WTC11 (cell line): ENCODE results near the gene GAS6. TPM values are rescaled to one million over a fixed set of nuclear protein-coding genes. Genes with fewer than 3 reads are reported as not detected.

Experiments
- ATAC-seq: fragments of 200-7000 bp; cut with Tn5 transposase; 2 replicates; pipeline ENCODE4 v1.10.0; 2021; ENCODE audit warnings: mild to moderate bottlenecking, moderate library complexity
- CTCF ChIA-PET: fragments of 300-600 bp; sonication (Branson Sonifier 250); formaldehyde crosslinking; loops from one replicate; lab custom pipeline; 2021; ENCODE audit warnings: antibody characterized with exemption; lab: Charles Lee
- POLR2A ChIA-PET: fragments of 350-600 bp; sonication (Branson Sonifier 250); formaldehyde crosslinking; loops from one replicate; lab custom pipeline; 2021; ENCODE audit warnings: antibody characterized with exemption; lab: Charles Lee
- DNase-seq: peaks from one replicate; pipeline ENCODE4 v3.0.0; 2021; ENCODE audit warnings: low spot score
- H3K27ac Mint-ChIP-seq: 2 replicates; pipeline ENCODE4 v1.8.0; 2021; ENCODE audit warnings: mixed read lengths
- H3K27me3 Mint-ChIP-seq: 2 replicates; pipeline ENCODE4 v1.8.0; 2021; ENCODE audit warnings: low read depth, mild to moderate bottlenecking, moderate library complexity, mixed read lengths
- H3K36me3 Mint-ChIP-seq: 2 replicates; pipeline ENCODE4 v1.8.0; 2021; ENCODE audit warnings: mixed read lengths
- H3K4me1 Mint-ChIP-seq: 2 replicates; pipeline ENCODE4 v1.8.0; 2022; ENCODE audit warnings: mixed read lengths
- H3K4me3 Mint-ChIP-seq: 2 replicates; pipeline ENCODE4 v1.8.0; 2021; ENCODE audit warnings: mild to moderate bottlenecking, moderate library complexity, mixed read lengths
- H3K9me3 Mint-ChIP-seq: 2 replicates; pipeline ENCODE4 v1.8.0; 2021; ENCODE audit warnings: mixed read lengths
- CREB1 ChIP-seq: sonication (generic); formaldehyde crosslinking; IDR thresholded peaks from 2 replicates; pipeline ENCODE4 v1.8.0; 2023; ENCODE audit warnings: mild to moderate bottlenecking, missing genetic modification reagents
- CREM ChIP-seq: sonication (generic); formaldehyde crosslinking; IDR thresholded peaks from 2 replicates; pipeline ENCODE4 v1.8.1; 2022; ENCODE audit warnings: mild to moderate bottlenecking, missing genetic modification reagents, moderate library complexity
- EMX1 ChIP-seq: fragments of 250-450 bp; sonication (Bioruptor Pico); IDR thresholded peaks from 2 replicates; pipeline ENCODE4 v1.8.0; 2021; ENCODE audit warnings: mild to moderate bottlenecking
- FOXJ3 ChIP-seq: sonication (generic); formaldehyde crosslinking; IDR thresholded peaks from 2 replicates; pipeline ENCODE4 v1.9.0; 2021; ENCODE audit warnings: missing genetic modification reagents, mild to moderate bottlenecking, borderline replicate concordance
- FOXP1 ChIP-seq: sonication (generic); formaldehyde crosslinking; IDR thresholded peaks from 2 replicates; pipeline ENCODE4 v1.8.0; 2022; ENCODE audit warnings: missing genetic modification reagents, mild to moderate bottlenecking, moderate library complexity, borderline replicate concordance
- IRF2 ChIP-seq: sonication (generic); formaldehyde crosslinking; IDR thresholded peaks from 2 replicates; pipeline ENCODE4 v1.8.0; 2022; ENCODE audit warnings: low read depth, missing genetic modification reagents, borderline replicate concordance
- KAT7 ChIP-seq: sonication (generic); formaldehyde crosslinking; IDR thresholded peaks from 2 replicates; pipeline ENCODE4 v1.8.1; 2023; ENCODE audit warnings: missing genetic modification reagents, mild to moderate bottlenecking, borderline replicate concordance
- MYBL2 ChIP-seq: sonication (generic); formaldehyde crosslinking; IDR thresholded peaks from 2 replicates; pipeline ENCODE4 v1.8.1; 2023; ENCODE audit warnings: mild to moderate bottlenecking, moderate library complexity, missing genetic modification reagents
- NFE2L1 ChIP-seq: sonication (generic); formaldehyde crosslinking; IDR thresholded peaks from 2 replicates; pipeline ENCODE4 v1.8.1; 2023; ENCODE audit warnings: missing genetic modification reagents
- TEAD1 ChIP-seq: sonication (generic); formaldehyde crosslinking; IDR thresholded peaks from 2 replicates; pipeline ENCODE4 v1.8.0; 2022; ENCODE audit warnings: mild to moderate bottlenecking, missing genetic modification reagents
- TEAD4 ChIP-seq: sonication (generic); formaldehyde crosslinking; IDR thresholded peaks from 2 replicates; pipeline ENCODE4 v1.8.0; 2022; ENCODE audit warnings: mild to moderate bottlenecking, missing genetic modification reagents
- ZNF396 ChIP-seq: fragments of 250-450 bp; sonication (Bioruptor Pico); IDR thresholded peaks from 2 replicates; pipeline ENCODE4 v1.8.0; 2021; ENCODE audit warnings: mild to moderate bottlenecking, moderate library complexity, borderline replicate concordance
- ZNF416 ChIP-seq: fragments of 250-450 bp; sonication (Bioruptor Pico); IDR thresholded peaks from 2 replicates; pipeline ENCODE4 v1.9.0; 2021; ENCODE audit warnings: mild to moderate bottlenecking, inconsistent platforms
- ZNF423 ChIP-seq: fragments of 250-450 bp; sonication (Bioruptor Pico); IDR thresholded peaks from 2 replicates; pipeline ENCODE4 v2.1.2; 2022; ENCODE audit warnings: mild to moderate bottlenecking, moderate library complexity
- total RNA-seq: library from RNA; stranded (reverse); gene quantifications from 3 replicates; pipeline ENCODE4 v1.2.3, GENCODE V29; 2021
- TF ChIP-seq, protein P1 (sequence below): sonication (generic); formaldehyde crosslinking; IDR thresholded peaks from 2 replicates; pipeline ENCODE4 v1.8.1; 2023; ENCODE audit warnings: mild to moderate bottlenecking, missing genetic modification reagents, moderate library complexity
- TF ChIP-seq, protein P2 (sequence below): fragments of 250-450 bp; sonication (Bioruptor Pico); IDR thresholded peaks from 2 replicates; pipeline ENCODE4 v1.9.0; 2021; ENCODE audit warnings: moderate library complexity, mild to moderate bottlenecking, inconsistent platforms, borderline replicate concordance
- TF ChIP-seq, protein P3 (sequence below): sonication (generic); formaldehyde crosslinking; IDR thresholded peaks from 2 replicates; pipeline ENCODE4 v1.8.0; 2022; ENCODE audit warnings: mild to moderate bottlenecking, missing genetic modification reagents
- TF ChIP-seq, protein P4 (sequence below): sonication (generic); formaldehyde crosslinking; conservative IDR thresholded peaks from 2 replicates; pipeline ENCODE4 v1.8.1; 2022; ENCODE audit warnings: mild to moderate bottlenecking, missing genetic modification reagents
- TF ChIP-seq, protein P5 (sequence below): sonication (generic); formaldehyde crosslinking; IDR thresholded peaks from 2 replicates; pipeline ENCODE4 v1.8.1; 2022; ENCODE audit warnings: mild to moderate bottlenecking, moderate library complexity, missing genetic modification reagents
- TF ChIP-seq, protein P6 (sequence below): fragments of 250-450 bp; sonication (Bioruptor Pico); IDR thresholded peaks from 2 replicates; pipeline ENCODE4 v1.8.0; 2021; ENCODE audit warnings: mild to moderate bottlenecking
- TF ChIP-seq, protein P7 (sequence below): fragments of 250-450 bp; sonication (Bioruptor Pico); IDR thresholded peaks from 2 replicates; pipeline ENCODE4 v1.9.0; 2021; ENCODE audit warnings: mild to moderate bottlenecking

The GAS6 gene
- total RNA-seq, 1 experiment from 2014 or later: 29.4 TPM

DNA sequence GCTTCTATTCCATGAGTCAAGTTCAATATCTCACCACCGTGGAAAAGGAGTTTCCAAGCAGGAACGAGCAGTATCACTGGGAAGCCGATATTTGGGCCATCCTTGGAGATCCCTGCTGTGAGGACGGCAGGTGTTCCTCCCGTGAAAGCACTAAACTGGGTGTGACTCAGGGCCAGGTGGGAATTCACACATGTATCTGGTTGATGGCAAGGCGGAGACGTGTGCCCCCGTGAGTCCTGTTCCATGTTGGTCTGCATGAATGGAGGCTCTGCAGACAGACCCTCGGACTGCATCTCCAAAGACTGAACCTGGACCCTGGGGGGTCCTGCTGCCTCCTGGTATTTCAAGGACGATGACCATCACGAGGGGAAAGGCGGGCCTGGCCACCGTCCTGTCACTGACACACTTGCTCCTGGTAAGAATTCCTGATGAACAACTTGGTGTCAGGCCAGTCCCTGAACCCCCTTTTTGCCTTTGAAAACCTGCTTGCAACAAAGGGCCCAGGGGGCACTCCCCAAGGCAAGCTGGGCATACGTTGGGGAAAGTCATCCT lies 22.8 kb upstream of the GAS6 start:
- POLR2A ChIA-PET: no interaction called here
- no peak overlapping the region for H3K27ac Mint-ChIP-seq
- CTCF ChIA-PET: no interaction called here
- H3K36me3 Mint-ChIP-seq: no peaks in the 10 kb centered on the region
- H3K27me3 Mint-ChIP-seq: no peaks in the 10 kb centered on the region
- TF ChIP-seq EMX1 (CRISPR knock-in tag) (no peak), FOXJ3 (CRISPR knock-in tag) (no peak), CREM (no peak), MYBL2 (CRISPR knock-in tag) (no peak), TEAD1 (no peak), KAT7 (CRISPR knock-in tag) (no peak), ZNF423 (CRISPR knock-in tag) (no peak), ZNF396 (no peak), FOXP1 (no peak), TEAD4 (CRISPR knock-in tag) (no peak)
- TF ChIP-seq, protein P1, sequence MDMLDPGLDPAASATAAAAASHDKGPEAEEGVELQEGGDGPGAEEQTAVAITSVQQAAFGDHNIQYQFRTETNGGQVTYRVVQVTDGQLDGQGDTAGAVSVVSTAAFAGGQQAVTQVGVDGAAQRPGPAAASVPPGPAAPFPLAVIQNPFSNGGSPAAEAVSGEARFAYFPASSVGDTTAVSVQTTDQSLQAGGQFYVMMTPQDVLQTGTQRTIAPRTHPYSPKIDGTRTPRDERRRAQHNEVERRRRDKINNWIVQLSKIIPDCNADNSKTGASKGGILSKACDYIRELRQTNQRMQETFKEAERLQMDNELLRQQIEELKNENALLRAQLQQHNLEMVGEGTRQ (CRISPR knock-in tag): no peak
- TF ChIP-seq, protein P2, sequence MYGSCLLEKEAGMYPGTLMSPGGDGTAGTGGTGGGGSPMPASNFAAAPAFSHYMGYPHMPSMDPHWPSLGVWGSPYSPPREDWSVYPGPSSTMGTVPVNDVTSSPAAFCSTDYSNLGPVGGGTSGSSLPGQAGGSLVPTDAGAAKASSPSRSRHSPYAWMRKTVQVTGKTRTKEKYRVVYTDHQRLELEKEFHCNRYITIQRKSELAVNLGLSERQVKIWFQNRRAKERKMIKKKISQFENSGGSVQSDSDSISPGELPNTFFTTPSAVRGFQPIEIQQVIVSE (CRISPR knock-in tag): no peak
- H3K4me1 Mint-ChIP-seq: peaks cover 26% of the 10 kb centered on the region
- no peak overlapping the region for H3K4me3 Mint-ChIP-seq
- ATAC-seq: no peak
- no peak for DNase-seq
- peaks cover 6% of the 10 kb centered on the region for H3K9me3 Mint-ChIP-seq

DNA sequence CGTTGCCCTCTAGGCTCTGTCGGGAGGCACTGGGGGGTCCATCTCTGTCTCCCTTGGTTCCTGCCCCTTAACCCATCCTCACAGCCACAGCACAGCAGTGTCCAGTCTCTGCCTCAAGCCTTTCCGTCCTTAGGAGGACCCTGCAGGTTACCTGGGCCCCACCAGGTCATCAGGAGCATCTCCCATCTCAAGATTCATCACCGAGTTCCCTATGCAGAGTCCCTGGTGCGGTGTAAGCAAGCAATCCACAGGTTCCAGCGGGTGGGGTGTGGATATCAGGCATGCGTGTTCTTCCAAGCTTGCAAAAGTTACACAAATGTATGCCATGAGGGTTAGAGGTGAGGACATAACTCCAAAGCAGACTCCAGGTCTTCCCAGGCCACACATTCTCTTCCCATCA lies 20.9 kb upstream of the GAS6 start:
- ChIA-PET POLR2A (no interaction called here), CTCF (no interaction called here)
- ATAC-seq (no peak), DNase-seq (no peak)
- Mint-ChIP-seq H3K27ac (no peak overlapping the region), H3K4me3 (no peak overlapping the region), H3K4me1 (peaks cover 9% of the 10 kb centered on the region; the same call in 1 of the 2 replicates), H3K9me3 (peaks cover 6% of the 10 kb centered on the region), H3K36me3 (no peaks in the 10 kb centered on the region), H3K27me3 (no peaks in the 10 kb centered on the region)
- TF ChIP-seq ZNF416 (CRISPR knock-in tag) (no peak), NFE2L1 (CRISPR knock-in tag) (no peak), IRF2 (no peak), CREB1 (no peak)
- TF ChIP-seq, protein P3, sequence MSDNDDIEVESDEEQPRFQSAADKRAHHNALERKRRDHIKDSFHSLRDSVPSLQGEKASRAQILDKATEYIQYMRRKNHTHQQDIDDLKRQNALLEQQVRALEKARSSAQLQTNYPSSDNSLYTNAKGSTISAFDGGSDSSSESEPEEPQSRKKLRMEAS (CRISPR knock-in tag): no peak
- TF ChIP-seq, protein P4, sequence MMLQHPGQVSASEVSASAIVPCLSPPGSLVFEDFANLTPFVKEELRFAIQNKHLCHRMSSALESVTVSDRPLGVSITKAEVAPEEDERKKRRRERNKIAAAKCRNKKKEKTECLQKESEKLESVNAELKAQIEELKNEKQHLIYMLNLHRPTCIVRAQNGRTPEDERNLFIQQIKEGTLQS (CRISPR knock-in tag): no peak
- TF ChIP-seq, protein P5, sequence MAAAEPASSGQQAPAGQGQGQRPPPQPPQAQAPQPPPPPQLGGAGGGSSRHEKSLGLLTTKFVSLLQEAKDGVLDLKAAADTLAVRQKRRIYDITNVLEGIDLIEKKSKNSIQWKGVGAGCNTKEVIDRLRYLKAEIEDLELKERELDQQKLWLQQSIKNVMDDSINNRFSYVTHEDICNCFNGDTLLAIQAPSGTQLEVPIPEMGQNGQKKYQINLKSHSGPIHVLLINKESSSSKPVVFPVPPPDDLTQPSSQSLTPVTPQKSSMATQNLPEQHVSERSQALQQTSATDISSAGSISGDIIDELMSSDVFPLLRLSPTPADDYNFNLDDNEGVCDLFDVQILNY (CRISPR knock-in tag): no peak
- TF ChIP-seq, protein P6, sequence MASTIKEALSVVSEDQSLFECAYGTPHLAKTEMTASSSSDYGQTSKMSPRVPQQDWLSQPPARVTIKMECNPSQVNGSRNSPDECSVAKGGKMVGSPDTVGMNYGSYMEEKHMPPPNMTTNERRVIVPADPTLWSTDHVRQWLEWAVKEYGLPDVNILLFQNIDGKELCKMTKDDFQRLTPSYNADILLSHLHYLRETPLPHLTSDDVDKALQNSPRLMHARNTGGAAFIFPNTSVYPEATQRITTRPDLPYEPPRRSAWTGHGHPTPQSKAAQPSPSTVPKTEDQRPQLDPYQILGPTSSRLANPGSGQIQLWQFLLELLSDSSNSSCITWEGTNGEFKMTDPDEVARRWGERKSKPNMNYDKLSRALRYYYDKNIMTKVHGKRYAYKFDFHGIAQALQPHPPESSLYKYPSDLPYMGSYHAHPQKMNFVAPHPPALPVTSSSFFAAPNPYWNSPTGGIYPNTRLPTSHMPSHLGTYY (CRISPR knock-in tag): no peak
- TF ChIP-seq, protein P7, sequence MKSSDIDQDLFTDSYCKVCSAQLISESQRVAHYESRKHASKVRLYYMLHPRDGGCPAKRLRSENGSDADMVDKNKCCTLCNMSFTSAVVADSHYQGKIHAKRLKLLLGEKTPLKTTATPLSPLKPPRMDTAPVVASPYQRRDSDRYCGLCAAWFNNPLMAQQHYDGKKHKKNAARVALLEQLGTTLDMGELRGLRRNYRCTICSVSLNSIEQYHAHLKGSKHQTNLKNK (CRISPR knock-in tag): no peak
